ENCODE results near the gene OGDHL.

DNA sequence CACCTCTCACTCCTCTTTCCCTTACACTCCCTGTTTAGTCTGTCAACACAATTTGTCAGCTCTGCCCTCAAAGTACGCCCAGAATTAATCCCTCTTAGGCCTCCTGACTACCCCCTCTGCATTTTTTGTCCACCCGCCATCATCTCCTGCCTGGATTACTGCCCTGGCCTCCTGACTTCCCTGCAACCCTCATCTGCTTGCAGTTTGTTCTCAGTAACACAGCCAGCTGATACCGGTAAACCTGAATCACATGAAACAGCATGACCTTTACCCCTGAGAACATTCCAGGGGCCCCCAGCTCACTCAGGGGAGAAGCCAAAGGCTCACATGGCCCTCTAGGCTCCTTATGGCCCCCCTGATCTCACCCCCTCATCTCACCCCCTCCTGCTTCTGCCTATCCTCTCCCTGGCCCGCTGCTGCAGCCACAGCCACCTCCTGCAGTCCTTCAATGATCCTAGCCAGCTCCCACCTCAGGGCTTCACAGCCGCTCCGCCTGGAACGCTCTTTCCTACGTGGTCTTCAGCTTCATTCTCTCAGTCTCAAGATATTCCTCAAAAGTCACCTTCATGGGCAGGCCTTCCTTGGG lies 73.8 kb downstream of the OGDHL start:
- TF ChIP-seq CTCF (IDR thresholded peaks at IDR 0.05; ENCODE audit: insufficient read depth, low read depth, low read length) (no peak), EZH2 (IDR thresholded peaks at IDR 0.05; ENCODE audit: insufficient read depth, low read length) (no peak)

All from astrocyte (in vitro differentiated cells and primary cell).